ENCODE data around the gene TRIM29.

The TRIM29 gene

GRCh38 chr11:120061761-120062560 lies 76.0 kb downstream of the TRIM29 start:
- no peak for FAIRE-seq
